ENCODE data around the gene MRPL45. TPM values are rescaled to one million over a fixed set of nuclear protein-coding genes. Genes with fewer than 3 reads are reported as not detected.
A peak's percentile ranks its signal among the peaks of the same experiment; 100 is the strongest.
"Not testable (repeated sequence)": the region's sequence is repeated elsewhere in the genome, so short reads cannot be mapped to it uniquely, and the experiment has no call there.

Gene MRPL45
- 39.9 and 51.7 TPM in 2 replicates for total RNA-seq (2014; rRNA removed; shearing (Covaris generic))

- peak; percentile 96 for DNase-seq (ENCODE audit: low read depth)
Observed at GRCh38 chr17:38296834-38297517, at the start of gene MRPL45. Gene MRPL45 (plus strand): TSS chr17:38297168. CDS start chr17:38297184, 16 bp downstream.

GRCh38 chr17:38253191-38253590 lies 43.8 kb upstream of the MRPL45 start:
- DNase-seq (ENCODE audit: low read depth), result not testable (repeated sequence)

- not testable (repeated sequence) for DNase-seq (ENCODE audit: low read depth)
Observed at GRCh38 chr17:38254357-38254756, 42.6 kb upstream of the MRPL45 start.

- peak; percentile 88 for DNase-seq (ENCODE audit: low read depth)
Observed at GRCh38 chr17:38257013-38257621, 39.9 kb upstream of the MRPL45 start.

GRCh38 chr17:38265974-38266506 lies 30.9 kb upstream of the MRPL45 start:
- DNase-seq (ENCODE audit: low read depth), result not testable (repeated sequence)

GRCh38 chr17:38266571-38266970 lies 30.4 kb upstream of the MRPL45 start:
- not testable (repeated sequence) for DNase-seq (ENCODE audit: low read depth)

- not testable (repeated sequence) for DNase-seq (ENCODE audit: low read depth)
Observed at GRCh38 chr17:38268138-38268537, 28.8 kb upstream of the MRPL45 start.

GRCh38 chr17:38269045-38269444 lies 27.9 kb upstream of the MRPL45 start:
- not testable (repeated sequence) for DNase-seq (ENCODE audit: low read depth)

- not testable (repeated sequence) for DNase-seq (ENCODE audit: low read depth)
Observed at GRCh38 chr17:38269552-38269951, 27.4 kb upstream of the MRPL45 start.

- peak; percentile 6 for DNase-seq (ENCODE audit: low read depth)
Observed at GRCh38 chr17:38285994-38286393, 11.0 kb upstream of the MRPL45 start.

GRCh38 chr17:38286501-38287091 lies 10.4 kb upstream of the MRPL45 start:
- peak; percentile 80 for DNase-seq (ENCODE audit: low read depth)

- peak; percentile 16 for DNase-seq (ENCODE audit: low read depth)
Observed at GRCh38 chr17:38288217-38288827, 8.6 kb upstream of the MRPL45 start.

GRCh38 chr17:38289760-38290159 lies 7.2 kb upstream of the MRPL45 start:
- DNase-seq (ENCODE audit: low read depth), result not testable (repeated sequence)

GRCh38 chr17:38295602-38296365 lies 1.2 kb upstream of the MRPL45 start:
- DNase-seq (ENCODE audit: low read depth), result not testable (repeated sequence)

- no peak for DNase-seq (ENCODE audit: low read depth)
Observed at GRCh38 chr17:38315497-38315896, 18.5 kb downstream of the MRPL45 start.

GRCh38 chr17:38317081-38317480 lies 20.1 kb downstream of the MRPL45 start:
- DNase-seq (ENCODE audit: low read depth), result no peak

GRCh38 chr17:38320482-38320881 lies 23.5 kb downstream of the MRPL45 start:
- DNase-seq (ENCODE audit: low read depth), result no peak

- peak; percentile 30 for DNase-seq (ENCODE audit: low read depth)
Observed at GRCh38 chr17:38322156-38322779, 25.3 kb downstream of the MRPL45 start.

- DNase-seq (ENCODE audit: low read depth), result no peak
Observed at GRCh38 chr17:38322897-38323296, 25.9 kb downstream of the MRPL45 start.

- DNase-seq (ENCODE audit: low read depth), result no peak
Observed at GRCh38 chr17:38324141-38324697, 27.3 kb downstream of the MRPL45 start.

GRCh38 chr17:38324772-38325171 lies 27.8 kb downstream of the MRPL45 start:
- DNase-seq (ENCODE audit: low read depth), result no peak
